ENCODE results near the gene CRAT. TPM values are rescaled to one million over a fixed set of nuclear protein-coding genes. Genes with fewer than 3 reads are reported as not detected.

CRAT gene
- total RNA-seq, 6 experiments from 2014 or later, result 35.5 to 50.2 (median 42.6) TPM

- Mint-ChIP-seq H3K9me3 (no peaks in the 10 kb centered on the region), H3K36me3 (ENCODE audit: low read depth) (peaks cover 15% of the 10 kb centered on the region), H3K27me3 (ENCODE audit: insufficient read depth) (no peaks in the 10 kb centered on the region), H3K4me3 (no peak overlapping the region), H3K27ac (no peak overlapping the region), H3K4me1 (ENCODE audit: low read depth) (no peaks in the 10 kb centered on the region)
- no peak for TF ChIP-seq CTCF (IDR thresholded peaks at IDR 0.05)
- no peak for DNase-seq
These were observed 9.3 kb downstream of the CRAT start for GRCh38 chr9:129101279-129101678.

- no peak overlapping the region for H3K27ac Mint-ChIP-seq
- TF ChIP-seq CTCF (IDR thresholded peaks at IDR 0.05), result no peak
- H3K4me1 Mint-ChIP-seq (ENCODE audit: low read depth), result no peaks in the 10 kb centered on the region
- H3K36me3 Mint-ChIP-seq (ENCODE audit: low read depth), result peaks cover 16% of the 10 kb centered on the region
- no peaks in the 10 kb centered on the region for H3K9me3 Mint-ChIP-seq
- H3K27me3 Mint-ChIP-seq (ENCODE audit: insufficient read depth), result no peaks in the 10 kb centered on the region
- H3K4me3 Mint-ChIP-seq, result no peak overlapping the region
- no peak for DNase-seq
These were observed 10.0 kb downstream of the CRAT start for GRCh38 chr9:129100383-129101169.

GRCh38 chr9:129098328-129098727 is 12.3 kb downstream of the CRAT start:
- Mint-ChIP-seq H3K4me1 (ENCODE audit: low read depth) (no peaks in the 10 kb centered on the region), H3K36me3 (ENCODE audit: low read depth) (peaks cover 16% of the 10 kb centered on the region), H3K27ac (no peak overlapping the region), H3K9me3 (no peaks in the 10 kb centered on the region), H3K27me3 (ENCODE audit: insufficient read depth) (no peaks in the 10 kb centered on the region), H3K4me3 (no peak overlapping the region)
- no peak for DNase-seq
- no peak for TF ChIP-seq CTCF (IDR thresholded peaks at IDR 0.05)

- Mint-ChIP-seq H3K36me3 (ENCODE audit: low read depth) (peaks cover 16% of the 10 kb centered on the region), H3K9me3 (no peaks in the 10 kb centered on the region), H3K4me1 (ENCODE audit: low read depth) (no peaks in the 10 kb centered on the region), H3K4me3 (no peak overlapping the region), H3K27me3 (ENCODE audit: insufficient read depth) (no peaks in the 10 kb centered on the region; the same call in 1 of the 2 replicates), H3K27ac (no peak overlapping the region)
- no peak for TF ChIP-seq CTCF (IDR thresholded peaks at IDR 0.05)
- no peak for DNase-seq
These were observed 12.8 kb downstream of the CRAT start for GRCh38 chr9:129097671-129098306.

- Mint-ChIP-seq H3K36me3 (ENCODE audit: low read depth) (peaks cover 17% of the 10 kb centered on the region), H3K27me3 (ENCODE audit: insufficient read depth) (no peaks in the 10 kb centered on the region; the same call in 1 of the 2 replicates), H3K4me1 (ENCODE audit: low read depth) (no peaks in the 10 kb centered on the region), H3K9me3 (no peaks in the 10 kb centered on the region), H3K4me3 (no peak overlapping the region), H3K27ac (no peak overlapping the region)
- no peak for DNase-seq
- no peak for TF ChIP-seq CTCF (IDR thresholded peaks at IDR 0.05)
These were observed 14.7 kb downstream of the CRAT start for GRCh38 chr9:129095908-129096307.

Measured in HFFc6 (cell line).